Hepatic stellate cell (primary cell): ENCODE measurements around the gene RPS2.

Experiments
- DNase-seq: peaks from one replicate; pipeline ENCODE4 v3.0.0; 2011; ENCODE audit warnings: low spot score

RPS2 gene

GRCh38 chr16:1998852-1999801 lies 34.5 kb upstream of the RPS2 start:
- no peak for DNase-seq

DNA sequence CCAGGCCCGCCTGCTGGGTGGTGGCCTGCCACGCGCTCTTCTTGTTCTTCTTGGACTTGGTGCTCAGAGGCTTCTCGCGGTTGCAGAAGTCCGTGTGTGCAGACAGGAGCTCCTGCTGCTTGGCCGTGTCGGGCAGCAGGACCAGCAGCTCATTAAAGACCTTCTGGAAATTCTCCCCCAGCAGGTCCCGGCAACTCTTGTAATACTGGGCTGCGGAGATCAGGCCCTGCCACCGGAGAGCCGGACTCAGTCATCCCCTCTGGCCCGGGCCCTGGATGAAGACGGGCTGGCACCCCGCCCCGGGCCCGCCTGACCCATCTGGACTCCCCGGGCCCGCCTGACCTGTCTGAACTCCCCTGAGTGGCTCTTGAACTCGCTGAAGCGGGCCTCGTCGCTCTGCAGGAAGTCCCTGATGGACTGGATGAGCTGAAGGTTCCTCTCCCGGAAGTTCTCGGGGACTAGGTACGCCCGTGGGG lies 33.8 kb upstream of the RPS2 start:
- DNase-seq, result no peak

- DNase-seq, result no peak
Observed at GRCh38 chr16:1997494-1998359, 33.1 kb upstream of the RPS2 start.

DNA sequence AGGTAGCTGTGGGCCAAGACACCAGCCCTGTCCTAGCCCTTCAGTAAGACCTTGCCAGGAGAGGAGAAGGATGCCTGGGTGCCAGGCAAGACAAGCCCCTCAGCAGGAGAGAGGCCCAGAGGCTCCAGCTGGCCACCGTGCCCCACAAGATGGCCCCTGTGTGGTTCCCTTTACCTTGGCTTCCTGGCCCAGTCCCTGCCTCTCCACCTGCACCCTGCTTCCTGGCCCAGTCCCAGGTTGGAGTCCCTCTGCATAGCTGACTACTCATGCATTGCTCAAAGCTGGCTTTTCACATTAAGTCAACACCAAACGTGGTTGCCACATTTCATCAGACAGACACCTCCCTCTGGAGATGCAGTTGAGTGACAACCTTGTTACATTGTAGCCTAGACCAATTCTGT lies 29.1 kb upstream of the RPS2 start:
- no peak for DNase-seq

DNA sequence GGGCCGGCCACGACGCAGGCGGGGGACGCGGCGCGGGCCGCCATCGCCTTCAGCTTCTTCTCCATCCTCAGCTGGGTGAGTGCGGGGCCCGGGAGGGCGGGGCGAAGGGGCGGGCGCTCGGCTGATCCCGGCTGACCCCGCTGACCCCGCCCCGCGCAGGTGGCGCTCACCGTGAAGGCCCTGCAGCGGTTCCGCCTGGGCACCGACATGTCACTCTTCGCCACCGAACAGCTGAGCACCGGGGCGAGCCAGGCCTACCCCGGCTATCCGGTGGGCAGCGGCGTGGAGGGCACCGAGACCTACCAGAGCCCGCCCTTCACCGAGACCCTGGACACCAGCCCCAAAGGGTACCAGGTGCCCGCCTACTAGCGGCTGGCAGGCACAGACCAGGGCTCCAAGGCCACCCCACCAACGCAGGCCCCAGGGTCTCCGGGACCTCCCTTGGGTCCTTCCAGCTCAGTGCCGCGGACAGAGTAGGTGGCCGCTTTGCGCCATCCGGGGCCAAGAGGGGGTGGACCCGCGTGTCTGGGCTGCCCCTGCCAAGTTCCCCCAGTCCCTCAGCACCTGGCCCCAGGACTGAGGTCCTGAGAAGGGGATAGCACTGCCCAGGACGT lies 28.2 kb upstream of the RPS2 start:
- no peak for DNase-seq

GRCh38 chr16:1991948-1992703 lies 27.5 kb upstream of the RPS2 start:
- DNase-seq, result peak; percentile 90

DNA sequence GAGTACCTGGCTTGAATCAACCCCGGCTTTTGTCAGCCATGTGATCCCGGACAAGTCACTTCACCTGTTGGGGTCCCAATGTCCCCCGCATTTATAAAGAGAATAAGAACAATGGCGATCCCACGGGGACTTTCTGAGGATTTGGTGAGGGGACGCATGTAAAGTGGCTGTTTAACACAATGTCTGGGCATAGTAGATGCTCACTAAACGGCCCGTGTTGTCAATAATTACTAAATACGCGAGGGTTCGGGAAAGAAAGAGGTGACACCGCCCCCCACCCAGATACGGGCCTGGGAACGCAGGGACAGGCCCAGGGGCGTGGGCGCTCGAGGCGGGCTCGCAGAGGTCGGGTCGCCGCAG lies 26.9 kb upstream of the RPS2 start:
- DNase-seq, result no peak

- no peak for DNase-seq
Observed at GRCh38 chr16:1991135-1991551, 26.5 kb upstream of the RPS2 start.

GRCh38 chr16:1990351-1991134 lies 25.9 kb upstream of the RPS2 start:
- no peak for DNase-seq

GRCh38 chr16:1990101-1990350 lies 25.4 kb upstream of the RPS2 start:
- no peak for DNase-seq

DNA sequence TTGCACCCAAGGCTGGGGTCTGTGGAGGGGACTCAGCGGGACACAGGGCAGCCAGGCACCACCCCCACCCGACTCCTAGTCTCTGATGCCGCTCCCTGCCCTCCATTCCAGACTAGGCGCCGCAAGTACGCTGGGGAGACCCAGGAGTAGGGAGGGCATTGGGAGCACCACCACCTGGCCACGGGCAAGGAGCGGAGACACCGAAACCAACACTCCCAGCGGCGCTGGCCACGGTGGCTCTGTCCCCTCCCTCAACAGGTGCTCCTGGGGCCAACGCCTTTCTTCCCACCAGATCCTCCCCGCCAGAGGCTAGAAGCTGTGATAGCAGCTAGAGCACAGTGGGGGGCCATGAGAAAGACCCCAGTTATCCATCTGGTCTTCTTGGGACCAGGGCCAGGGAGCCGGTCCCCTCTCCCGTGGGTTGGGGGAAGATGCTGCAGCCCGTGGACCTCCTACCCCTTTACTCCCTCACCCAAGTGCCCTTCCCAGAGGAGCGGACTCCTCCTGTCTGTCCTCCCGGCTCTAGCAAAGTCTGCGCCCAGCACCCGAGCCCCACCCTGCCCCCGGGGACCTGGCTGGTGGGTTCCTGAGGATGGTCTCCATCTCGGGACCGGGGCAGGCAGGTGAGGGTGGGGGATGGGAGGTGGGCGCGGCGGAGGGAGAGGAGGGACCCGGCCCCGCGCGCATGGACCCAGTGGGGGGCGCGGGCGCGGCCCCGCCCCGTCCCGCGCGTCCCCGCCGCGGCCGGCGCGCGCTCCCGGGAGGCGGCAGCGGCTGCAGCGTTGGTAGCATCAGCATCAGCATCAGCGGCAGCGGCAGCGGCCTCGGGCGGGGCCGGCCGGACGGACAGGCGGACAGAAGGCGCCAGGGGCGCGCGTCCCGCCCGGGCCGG lies 24.8 kb upstream of the RPS2 start, which contains the start of gene SYNGR3:
Gene SYNGR3 (plus strand): TSS at position 762 of the 892 bp plus-strand sequence. CDS start 133 bp downstream, outside the sequence.
- DNase-seq, result no peak

- DNase-seq, result no peak
Observed at GRCh38 chr16:1987198-1987597, 22.6 kb upstream of the RPS2 start.

DNA sequence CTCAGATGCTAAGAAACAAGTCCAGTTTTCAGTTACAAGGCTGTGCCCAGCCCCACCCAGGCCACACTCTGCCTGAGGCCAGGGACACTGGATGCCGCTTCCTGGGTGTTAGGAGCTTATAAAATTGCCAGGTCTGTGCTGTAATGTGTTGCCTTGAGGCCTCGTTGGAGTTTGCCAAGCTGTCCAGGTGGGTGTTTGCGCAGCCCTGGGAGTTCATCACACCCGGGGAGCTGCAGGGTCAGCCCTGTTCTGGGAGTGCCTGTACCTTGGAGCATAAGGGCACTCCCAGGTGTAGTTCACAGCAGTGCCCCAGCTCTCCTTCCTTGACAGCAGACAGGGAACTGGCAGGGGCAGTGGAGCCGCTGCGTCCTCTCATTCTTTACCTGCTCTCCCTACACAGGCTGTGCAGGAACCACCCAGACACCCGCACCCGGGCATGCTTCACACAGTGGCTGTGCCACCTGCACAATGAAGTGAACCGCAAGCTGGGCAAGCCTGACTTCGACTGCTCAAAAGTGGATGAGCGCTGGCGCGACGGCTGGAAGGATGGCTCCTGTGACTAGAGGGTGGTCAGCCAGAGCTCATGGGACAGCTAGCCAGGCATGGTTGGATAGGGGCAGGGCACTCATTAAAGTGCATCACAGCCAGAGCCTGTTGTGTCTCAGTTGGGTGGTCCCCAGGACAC lies 21.0 kb upstream of the RPS2 start:
- no peak for DNase-seq

- peak; percentile 59 for DNase-seq
Observed at GRCh38 chr16:1984347-1985225, 20.0 kb upstream of the RPS2 start.

- DNase-seq, result peak; percentile 98
Observed at GRCh38 chr16:1983544-1984346, 19.1 kb upstream of the RPS2 start, which contains the start of gene GFER. TSS of gene GFER (plus strand) at chr16:1984193. CDS start at chr16:1984219, 26 bp downstream.

DNA sequence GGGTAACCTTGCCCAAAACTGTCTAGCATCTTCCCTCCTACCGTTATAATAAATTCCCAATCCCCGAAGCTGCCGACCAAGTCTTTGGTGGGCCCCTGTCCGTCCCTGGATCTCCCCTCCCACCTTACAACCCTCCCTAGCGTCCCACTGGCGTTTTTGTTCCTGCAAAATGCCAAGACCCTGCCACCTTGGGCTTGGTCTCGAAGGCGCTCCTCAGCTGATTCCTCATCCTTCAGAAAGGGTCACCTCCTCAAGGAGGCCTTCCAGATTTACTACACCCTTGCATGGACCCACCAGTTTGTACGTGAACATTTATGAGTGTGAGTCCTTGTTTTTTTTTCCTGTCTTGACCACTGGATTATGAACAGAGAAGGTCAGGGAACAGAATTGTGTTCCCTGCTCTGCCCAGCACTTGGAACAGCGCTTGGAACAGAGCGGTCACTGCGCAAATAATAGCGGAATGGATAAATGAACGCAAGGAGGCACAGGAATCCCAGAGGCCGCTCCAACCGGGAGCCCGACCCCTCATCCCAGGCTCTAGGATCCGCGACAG lies 18.4 kb upstream of the RPS2 start:
- DNase-seq, result no peak

DNA sequence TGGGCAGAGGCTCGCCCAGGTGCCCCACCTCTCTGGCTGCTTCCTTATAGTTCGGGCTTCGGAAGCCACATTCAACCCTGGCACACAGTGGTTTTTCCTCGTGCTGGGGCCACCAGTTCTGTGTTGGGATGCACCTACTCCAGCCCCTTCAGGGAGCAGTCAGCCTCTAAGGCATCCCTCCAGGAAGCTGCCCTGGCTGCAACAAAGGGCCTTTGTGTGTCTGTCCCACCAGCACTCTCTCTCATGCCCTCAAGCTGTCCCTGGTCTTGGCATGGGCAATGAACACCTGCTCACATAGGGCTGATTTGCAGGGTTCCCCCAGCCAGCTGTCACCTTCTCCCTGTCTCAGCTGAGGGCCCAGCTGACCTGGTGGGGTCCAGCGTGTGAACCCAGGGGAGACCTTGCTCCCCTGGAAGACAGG lies 17.4 kb upstream of the RPS2 start:
- DNase-seq, result no peak
